Measurements from ENCODE around the gene SCAP. TPM values are rescaled to one million over a fixed set of nuclear protein-coding genes. Genes with fewer than 3 reads are reported as not detected.

SCAP gene
- total RNA-seq, 2 experiments from 2014 or later: 58.3 to 60.3 TPM

DNA sequence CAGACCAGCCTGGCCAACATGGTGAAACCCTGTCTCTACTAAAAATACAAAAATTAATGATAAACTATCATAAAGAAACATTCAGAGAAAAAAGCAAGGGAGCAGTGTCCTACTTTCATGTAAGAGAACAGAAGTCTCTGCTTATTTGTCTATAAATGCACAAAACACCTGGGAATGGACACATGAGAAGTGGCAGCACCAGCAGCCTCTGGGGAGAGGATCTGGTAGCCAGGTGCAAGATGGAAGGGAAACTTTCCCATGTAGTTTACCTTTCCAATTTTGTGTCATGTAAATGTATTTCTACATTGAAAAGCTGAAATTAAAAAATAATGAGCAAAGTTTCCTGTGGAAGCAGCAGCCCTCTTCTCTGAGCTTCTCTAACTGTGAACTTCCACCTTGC lies 18.8 kb downstream of the SCAP start:
- Histone ChIP-seq H3K9me3 (ENCODE audit: control insufficient read depth in 1 of 2, insufficient read depth in 1 of 2, low read length in 2 of 2) (peaks cover 0 to 13% of the 10 kb centered on the region in 2 experiments), H3K4me3 (ENCODE audit: low read length) (no peak overlapping the region), H3K27ac (ENCODE audit: low read depth in 1 of 2, low read length in 2 of 2) (no peak overlapping the region), H3K4me1 (ENCODE audit: insufficient read depth, low read length) (peaks cover 3% of the 10 kb centered on the region), H3K27me3 (ENCODE audit: control insufficient read depth in 1 of 2, insufficient read depth in 2 of 2, low read length in 2 of 2) (no peaks in the 10 kb centered on the region), H3K36me3 (ENCODE audit: insufficient read depth, low read length) (peaks cover 2% of the 10 kb centered on the region)
- Mint-ChIP-seq H3K9me3 (peaks cover 3% of the 10 kb centered on the region), H3K4me1 (ENCODE audit: low read depth) (peaks cover 42% of the 10 kb centered on the region), H3K4me3 (no peak overlapping the region), H3K27me3 (no peaks in the 10 kb centered on the region), H3K36me3 (ENCODE audit: low read depth) (peaks cover 20% of the 10 kb centered on the region), H3K27ac (no peak overlapping the region)
- ChIA-PET POLR2A (no interaction called here), CTCF (no interaction called here)
- intact Hi-C loops (cut with DNase I, micrococcal nuclease): no loop called here
- DNase-seq (no peak), ATAC-seq (ENCODE audit: poor library complexity) (no peak)
- TF ChIP-seq, protein P1, sequence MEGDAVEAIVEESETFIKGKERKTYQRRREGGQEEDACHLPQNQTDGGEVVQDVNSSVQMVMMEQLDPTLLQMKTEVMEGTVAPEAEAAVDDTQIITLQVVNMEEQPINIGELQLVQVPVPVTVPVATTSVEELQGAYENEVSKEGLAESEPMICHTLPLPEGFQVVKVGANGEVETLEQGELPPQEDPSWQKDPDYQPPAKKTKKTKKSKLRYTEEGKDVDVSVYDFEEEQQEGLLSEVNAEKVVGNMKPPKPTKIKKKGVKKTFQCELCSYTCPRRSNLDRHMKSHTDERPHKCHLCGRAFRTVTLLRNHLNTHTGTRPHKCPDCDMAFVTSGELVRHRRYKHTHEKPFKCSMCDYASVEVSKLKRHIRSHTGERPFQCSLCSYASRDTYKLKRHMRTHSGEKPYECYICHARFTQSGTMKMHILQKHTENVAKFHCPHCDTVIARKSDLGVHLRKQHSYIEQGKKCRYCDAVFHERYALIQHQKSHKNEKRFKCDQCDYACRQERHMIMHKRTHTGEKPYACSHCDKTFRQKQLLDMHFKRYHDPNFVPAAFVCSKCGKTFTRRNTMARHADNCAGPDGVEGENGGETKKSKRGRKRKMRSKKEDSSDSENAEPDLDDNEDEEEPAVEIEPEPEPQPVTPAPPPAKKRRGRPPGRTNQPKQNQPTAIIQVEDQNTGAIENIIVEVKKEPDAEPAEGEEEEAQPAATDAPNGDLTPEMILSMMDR (IDR thresholded peaks at IDR 0.05): no peak

DNA sequence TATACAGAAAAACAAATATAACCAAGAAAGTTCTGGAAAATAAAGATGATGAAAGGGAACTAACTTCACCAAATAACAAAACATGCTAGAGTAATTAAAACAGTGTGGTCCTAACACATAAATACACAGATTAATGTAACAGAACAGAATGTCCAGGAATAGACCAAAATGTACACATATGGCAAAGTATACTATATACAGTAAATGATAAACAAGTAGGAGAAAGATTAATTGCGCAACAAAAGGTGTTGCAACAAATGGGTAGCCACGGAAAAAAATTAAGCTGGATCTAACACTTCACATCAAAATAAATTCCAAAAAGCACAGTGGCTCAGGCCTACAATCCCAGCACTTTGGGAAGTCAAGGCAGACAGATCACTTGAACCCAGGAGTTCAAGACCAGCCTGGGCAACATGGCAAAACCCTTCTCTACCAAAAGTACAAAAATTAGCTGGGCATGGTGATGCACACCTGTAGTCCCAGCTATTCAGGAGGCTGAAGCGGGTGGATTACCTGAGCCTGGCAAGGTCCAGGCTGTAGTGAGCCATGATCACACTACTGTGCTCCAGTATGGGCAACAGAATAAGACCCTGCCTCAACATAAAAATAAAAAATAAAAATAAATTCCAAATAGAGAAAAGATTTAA lies 19.8 kb downstream of the SCAP start:
- H3K4me1 Mint-ChIP-seq (ENCODE audit: low read depth): peaks cover 42% of the 10 kb centered on the region
- DNase-seq (no peak), ATAC-seq (ENCODE audit: poor library complexity) (no peak)
- CTCF ChIA-PET: no interaction called here
- no peaks in the 10 kb centered on the region for H3K27me3 Mint-ChIP-seq
- TF ChIP-seq, protein P1 (IDR thresholded peaks at IDR 0.05): no peak
- intact Hi-C loops (cut with DNase I, micrococcal nuclease): no loop called here
- Histone ChIP-seq H3K4me1 (ENCODE audit: insufficient read depth, low read length) (no peaks in the 10 kb centered on the region), H3K27ac (ENCODE audit: low read depth in 1 of 2, low read length in 2 of 2) (no peak overlapping the region), H3K27me3 (ENCODE audit: control insufficient read depth in 1 of 2, insufficient read depth in 2 of 2, low read length in 2 of 2) (no peaks in the 10 kb centered on the region), H3K4me3 (ENCODE audit: low read length) (no peak overlapping the region), H3K9me3 (ENCODE audit: control insufficient read depth in 1 of 2, insufficient read depth in 1 of 2, low read length in 2 of 2) (peaks cover 0 to 13% of the 10 kb centered on the region in 2 experiments), H3K36me3 (ENCODE audit: insufficient read depth, low read length) (peaks cover 2% of the 10 kb centered on the region)
- H3K36me3 Mint-ChIP-seq (ENCODE audit: low read depth): peaks cover 20% of the 10 kb centered on the region
- no peak overlapping the region for H3K27ac Mint-ChIP-seq
- POLR2A ChIA-PET: no interaction called here
- H3K4me3 Mint-ChIP-seq: no peak overlapping the region
- H3K9me3 Mint-ChIP-seq: peaks cover 3% of the 10 kb centered on the region

DNA sequence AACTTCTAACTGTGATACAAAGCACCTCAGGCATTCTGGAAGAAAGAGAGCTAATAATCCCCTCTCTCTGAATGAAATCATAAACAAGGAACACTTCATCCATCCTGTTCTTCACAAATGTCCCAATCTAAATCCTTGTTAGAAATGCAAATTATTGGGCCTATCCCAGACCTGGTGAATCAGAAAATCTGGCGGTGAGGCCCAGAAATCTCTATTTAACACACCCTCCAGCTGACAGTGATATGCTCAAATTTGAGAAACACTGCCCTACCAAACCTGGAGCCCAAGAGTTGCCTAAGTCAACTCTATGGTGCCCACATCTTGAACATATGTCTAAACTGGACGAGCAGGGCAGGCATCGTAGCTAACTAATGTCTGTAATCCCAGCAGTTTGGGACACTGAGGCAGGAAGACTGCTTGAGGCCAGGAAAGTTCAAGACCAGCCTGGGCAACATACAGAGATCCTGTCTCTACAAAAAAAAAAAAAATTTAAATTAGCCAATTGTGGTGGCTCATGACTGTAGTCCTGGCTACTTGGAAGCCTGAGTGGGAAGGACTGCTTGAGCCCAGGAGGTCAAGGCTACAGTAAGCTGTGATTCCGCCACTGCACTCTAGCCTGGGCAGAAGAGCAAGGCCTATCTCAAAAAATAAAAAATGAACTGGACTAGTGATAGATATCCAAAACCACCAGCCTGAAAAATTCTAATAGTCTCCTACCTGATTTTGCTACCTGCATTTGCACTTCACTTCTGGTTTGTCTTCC lies 23.1 kb downstream of the SCAP start:
- no peak overlapping the region for H3K27ac Mint-ChIP-seq

More for the DNA sequence above, 23.1 kb downstream of the SCAP start:
- Histone ChIP-seq H3K9me3 (ENCODE audit: control insufficient read depth in 1 of 2, insufficient read depth in 1 of 2, low read length in 2 of 2) (no peaks in the 10 kb centered on the region), H3K4me1 (ENCODE audit: insufficient read depth, low read length) (no peaks in the 10 kb centered on the region), H3K4me3 (ENCODE audit: low read length) (no peak overlapping the region), H3K36me3 (ENCODE audit: insufficient read depth, low read length) (peaks cover 2% of the 10 kb centered on the region), H3K27ac (ENCODE audit: low read depth in 1 of 2, low read length in 2 of 2) (no peak overlapping the region), H3K27me3 (ENCODE audit: control insufficient read depth in 1 of 2, insufficient read depth in 2 of 2, low read length in 2 of 2) (no peaks in the 10 kb centered on the region)
- H3K9me3 Mint-ChIP-seq: no peaks in the 10 kb centered on the region
- no peak for ATAC-seq (ENCODE audit: poor library complexity)
- intact Hi-C loops (cut with DNase I, micrococcal nuclease): no loop called here
- TF ChIP-seq, protein P1 (IDR thresholded peaks at IDR 0.05): no peak
- no peak overlapping the region for H3K4me3 Mint-ChIP-seq
- peaks cover 46% of the 10 kb centered on the region for H3K4me1 Mint-ChIP-seq (ENCODE audit: low read depth)
- no peak for DNase-seq
- ChIA-PET CTCF (interaction anchor here (0.6 kb wide), 1 partner anchor 50 kb away, joined by 3 read pairs; no protein-coding TSS in a partner anchor), POLR2A (no interaction called here)
- H3K27me3 Mint-ChIP-seq: no peaks in the 10 kb centered on the region
- peaks cover 10% of the 10 kb centered on the region for H3K36me3 Mint-ChIP-seq (ENCODE audit: low read depth)

Measured in CD4-positive, alpha-beta T cell (primary cell).